GM12874 (cell line): ENCODE data around the gene SLC16A4.

Experiments
- TF ChIP-seq, protein P1 (sequence below): IDR thresholded peaks from 2 replicates; pipeline ENCODE4 v1.5.1; 2011; ENCODE audit warnings: low read depth, mild to moderate bottlenecking, control low read depth, low read length, moderate library complexity; ENCODE audit not compliant: insufficient read depth

Gene SLC16A4

DNA sequence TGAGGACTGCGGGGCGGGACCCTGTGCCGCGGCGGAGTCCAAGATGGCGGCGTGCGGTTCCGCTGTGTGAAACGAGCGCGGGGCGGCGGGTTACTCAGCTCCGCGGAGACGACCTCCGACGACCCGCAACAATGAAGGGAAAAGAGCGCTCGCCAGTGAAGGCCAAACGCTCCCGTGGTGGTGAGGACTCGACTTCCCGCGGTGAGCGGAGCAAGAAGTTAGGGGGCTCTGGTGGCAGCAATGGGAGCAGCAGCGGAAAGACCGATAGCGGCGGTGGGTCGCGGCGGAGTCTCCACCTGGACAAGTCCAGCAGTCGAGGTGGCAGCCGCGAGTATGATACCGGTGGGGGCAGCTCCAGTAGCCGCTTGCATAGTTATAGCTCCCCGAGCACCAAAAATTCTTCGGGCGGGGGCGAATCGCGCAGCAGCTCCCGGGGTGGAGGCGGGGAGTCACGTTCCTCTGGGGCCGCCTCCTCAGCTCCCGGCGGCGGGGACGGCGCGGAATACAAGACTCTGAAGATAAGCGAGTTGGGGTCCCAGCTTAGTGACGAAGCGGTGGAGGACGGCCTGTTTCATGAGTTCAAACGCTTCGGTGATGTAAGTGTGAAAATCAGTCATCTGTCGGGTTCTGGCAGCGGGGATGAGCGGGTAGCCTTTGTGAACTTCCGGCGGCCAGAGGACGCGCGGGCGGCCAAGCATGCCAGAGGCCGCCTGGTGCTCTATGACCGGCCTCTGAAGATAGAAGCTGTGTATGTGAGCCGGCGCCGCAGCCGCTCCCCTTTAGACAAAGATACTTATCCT, 51.2 kb downstream of the SLC16A4 start:
- TF ChIP-seq, protein P1, sequence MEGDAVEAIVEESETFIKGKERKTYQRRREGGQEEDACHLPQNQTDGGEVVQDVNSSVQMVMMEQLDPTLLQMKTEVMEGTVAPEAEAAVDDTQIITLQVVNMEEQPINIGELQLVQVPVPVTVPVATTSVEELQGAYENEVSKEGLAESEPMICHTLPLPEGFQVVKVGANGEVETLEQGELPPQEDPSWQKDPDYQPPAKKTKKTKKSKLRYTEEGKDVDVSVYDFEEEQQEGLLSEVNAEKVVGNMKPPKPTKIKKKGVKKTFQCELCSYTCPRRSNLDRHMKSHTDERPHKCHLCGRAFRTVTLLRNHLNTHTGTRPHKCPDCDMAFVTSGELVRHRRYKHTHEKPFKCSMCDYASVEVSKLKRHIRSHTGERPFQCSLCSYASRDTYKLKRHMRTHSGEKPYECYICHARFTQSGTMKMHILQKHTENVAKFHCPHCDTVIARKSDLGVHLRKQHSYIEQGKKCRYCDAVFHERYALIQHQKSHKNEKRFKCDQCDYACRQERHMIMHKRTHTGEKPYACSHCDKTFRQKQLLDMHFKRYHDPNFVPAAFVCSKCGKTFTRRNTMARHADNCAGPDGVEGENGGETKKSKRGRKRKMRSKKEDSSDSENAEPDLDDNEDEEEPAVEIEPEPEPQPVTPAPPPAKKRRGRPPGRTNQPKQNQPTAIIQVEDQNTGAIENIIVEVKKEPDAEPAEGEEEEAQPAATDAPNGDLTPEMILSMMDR = peak; percentile 31; the same call in 1 of the 2 replicates

DNA sequence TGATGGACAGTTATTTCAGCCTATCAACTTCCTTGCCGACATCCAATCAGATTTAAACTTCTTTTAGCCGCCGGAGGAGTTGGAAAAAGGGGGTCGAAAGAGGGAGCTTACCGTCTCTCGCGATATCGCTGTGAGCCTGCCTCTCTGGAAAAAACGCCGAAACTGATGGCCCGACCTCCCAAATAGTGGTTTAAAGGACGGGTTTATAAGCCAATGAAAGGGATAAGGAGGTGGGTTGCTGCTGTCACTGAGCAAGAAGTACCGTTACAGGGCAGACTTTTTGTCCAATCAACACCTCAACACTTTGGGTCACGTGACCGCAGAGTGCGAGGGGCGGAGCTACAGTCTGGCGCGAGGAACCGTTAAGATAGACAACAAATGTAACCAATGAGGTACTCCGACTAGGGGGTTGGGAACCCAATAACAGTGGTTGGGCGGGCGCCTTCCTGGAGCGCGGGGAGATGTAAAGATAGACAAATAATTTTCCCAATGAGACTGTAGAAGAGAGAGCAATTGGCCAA, 51.9 kb downstream of the SLC16A4 start, which contains the start of gene RBM15:
Gene RBM15 (plus strand): TSS at position 492 of the 521 bp plus-strand sequence. CDS start 29 bp downstream, at position 521.
- TF ChIP-seq, protein P1 = no peak

DNA sequence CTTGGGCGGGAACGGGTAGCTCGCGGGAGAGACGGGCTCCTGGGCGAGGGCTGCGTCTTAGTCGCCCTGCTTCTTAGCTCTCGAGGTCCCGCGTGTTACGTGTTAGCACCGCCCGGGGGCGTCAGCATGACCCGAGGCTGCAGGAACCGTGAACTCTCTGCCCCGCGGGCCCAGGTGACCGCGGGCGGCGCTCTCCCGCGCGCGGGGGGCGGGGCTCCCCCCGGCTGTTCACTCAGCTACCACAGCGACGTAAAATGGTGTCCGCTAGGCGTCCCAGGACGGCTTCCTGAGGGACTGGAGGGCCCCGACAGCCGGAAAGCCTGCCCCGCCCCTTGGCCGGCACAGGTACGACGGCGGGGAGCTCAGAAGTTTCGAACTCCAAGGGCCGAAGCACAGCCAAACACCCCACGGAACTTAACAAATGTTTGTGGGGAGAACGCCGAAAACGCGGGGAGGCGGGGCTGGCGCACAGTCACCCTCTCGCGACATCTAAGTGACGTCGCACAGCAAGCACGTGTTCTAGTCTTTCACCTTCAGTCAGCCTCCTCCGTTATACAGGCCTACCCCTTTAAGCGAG, 52.4 kb downstream of the SLC16A4 start:
- TF ChIP-seq, protein P1 = peak; percentile 69

DNA sequence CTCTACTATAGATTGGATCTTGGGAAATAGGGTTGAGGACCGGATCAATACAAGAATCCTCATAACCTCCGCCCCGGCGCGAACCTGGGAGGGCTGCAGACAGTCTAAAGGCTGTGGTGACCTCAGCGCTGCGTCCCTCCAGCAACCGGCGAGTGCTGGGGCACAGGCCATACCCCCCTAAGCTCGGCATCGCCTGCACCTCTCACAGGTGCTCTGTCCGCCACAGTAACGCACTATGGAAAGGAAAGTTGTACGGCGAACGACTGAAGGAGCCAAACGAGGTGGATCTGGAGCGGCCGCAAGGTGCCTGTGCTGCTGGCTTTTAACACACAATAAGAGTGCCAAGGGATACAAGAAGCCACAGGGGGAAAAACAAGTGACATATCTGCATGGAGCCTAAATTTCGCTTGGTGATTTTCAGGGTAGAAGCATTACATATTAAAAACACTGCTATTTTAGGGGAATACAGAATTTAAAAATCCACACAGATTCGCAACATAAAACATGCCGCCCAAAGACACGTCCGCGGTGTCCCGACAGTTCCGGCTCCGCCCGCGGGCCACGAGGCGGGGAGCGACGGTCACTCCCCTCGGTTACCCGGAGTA, 53.0 kb downstream of the SLC16A4 start:
- TF ChIP-seq, protein P1 = no peak

DNA sequence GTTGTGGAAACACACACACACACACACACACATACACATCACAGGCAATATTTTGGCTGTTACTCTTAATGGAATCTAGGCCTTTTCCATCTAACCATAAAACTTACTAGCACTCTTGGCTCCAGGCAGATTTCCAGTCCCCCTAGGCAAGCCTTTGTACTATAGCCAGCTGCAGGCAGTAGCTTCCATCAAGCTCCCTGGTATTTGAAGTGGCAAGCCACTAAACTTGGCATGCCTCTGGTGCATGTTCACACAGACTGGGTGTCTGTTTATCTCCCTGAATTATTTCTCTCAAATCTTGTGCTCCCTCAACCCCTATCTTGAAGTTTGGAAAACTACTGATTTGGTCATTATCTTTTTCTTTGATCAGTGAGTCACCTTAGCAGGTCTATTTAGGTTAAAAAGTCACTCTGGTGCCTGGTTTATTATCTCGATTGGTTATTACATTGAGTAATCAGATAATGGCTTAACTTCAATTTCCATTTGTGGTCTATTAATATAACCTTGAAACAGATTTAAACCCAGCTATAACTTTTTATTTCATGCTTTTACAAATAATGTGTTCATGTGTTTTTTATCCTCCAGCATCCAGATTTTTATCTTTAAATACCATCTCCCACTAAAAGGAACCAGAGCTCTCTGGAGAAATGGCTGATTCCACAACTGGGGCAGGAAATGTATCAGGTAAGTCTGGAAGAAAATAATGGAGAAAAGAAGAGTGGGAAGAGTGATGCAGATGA, 54.4 kb downstream of the SLC16A4 start:
- TF ChIP-seq, protein P1 = no peak

DNA sequence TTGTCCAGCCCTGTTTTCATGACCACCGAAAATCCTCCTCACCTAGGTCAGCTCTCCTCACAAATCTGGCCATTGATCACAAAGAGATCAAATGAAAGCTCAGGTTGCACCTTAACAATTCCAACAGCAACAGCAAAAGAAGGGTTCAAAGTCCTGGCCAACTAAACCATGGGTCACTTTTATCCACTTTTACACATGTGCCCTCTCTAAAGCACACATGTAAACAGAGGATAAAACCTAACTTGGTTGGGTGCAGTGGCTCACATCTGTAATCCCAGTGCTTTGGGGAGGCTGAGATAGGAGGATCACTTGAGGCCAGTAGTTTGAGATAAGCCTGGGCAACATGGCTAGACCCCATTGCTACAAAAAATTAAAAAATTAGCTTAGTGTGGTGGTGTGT, 55.6 kb downstream of the SLC16A4 start:
- TF ChIP-seq, protein P1 = no peak
